Measurements from ENCODE around the gene DUT. TPM values are rescaled to one million over a fixed set of nuclear protein-coding genes. Genes with fewer than 3 reads are reported as not detected.

DUT gene
- total and polyA plus RNA-seq, 9 of the 15 experiments (the other 6 are each of a cell fraction or from before 2014, with no cell fraction given), result 13.9 to 235 (median 94.9) TPM

GRCh38 chr15:48340111-48340510, 8.9 kb downstream of the DUT start:
- BruUV-seq (replicated peaks), result no TSS peak
- Histone ChIP-seq H3K4me2 (ENCODE audit: insufficient read depth, low read length) (no peak overlapping the region), H3K9ac (ENCODE audit: insufficient read depth in 1 of 2, low read depth in 2 of 2, low read length in 2 of 2) (no peak overlapping the region), H3K27ac (ENCODE audit: extremely low read depth, low read depth, low read length) (no peak overlapping the region), H3K36me3 (ENCODE audit: control insufficient read depth, insufficient read depth, low read length) (peaks cover 79% of the 10 kb centered on the region), H4K20me1 (replicated peaks; ENCODE audit: control insufficient read depth, insufficient read depth, low read length) (no peaks in the 10 kb centered on the region; the same call in 1 of the 2 replicates), H3K27me3 (ENCODE audit: control insufficient read depth in 2 of 2, insufficient read depth in 2 of 2, low read length in 2 of 2) (no peaks in the 10 kb centered on the region), H3K4me1 (replicated peaks in 1 of 2; ENCODE audit: control insufficient read depth in 2 of 2, insufficient read depth in 2 of 2, low read length in 2 of 2) (no peaks in the 10 kb centered on the region; a peak in 3 of 5 replicates), H3K79me2 (ENCODE audit: control insufficient read depth, insufficient read depth, low read length) (peaks cover 32% of the 10 kb centered on the region; the same call in 2 of the 3 replicates), H3K9me3 (replicated peaks; ENCODE audit: control insufficient read depth, insufficient read depth, low read depth, low read length) (no peaks in the 10 kb centered on the region), H2AFZ (ENCODE audit: low read depth, low read length) (no peak overlapping the region), H3K4me3 (no peak overlapping the region), H3K9me1 (ENCODE audit: control insufficient read depth, insufficient read depth, low read length) (no peaks in the 10 kb centered on the region)
- intact Hi-C loops (cut with micrococcal nuclease), result no loop called here
- FAIRE-seq (no peak), ATAC-seq (no peak), DNase-seq (ENCODE audit: extremely low read depth in 1 of 4, low spot score in 3 of 4) (no peak)
- POLR2A ChIA-PET, result interaction anchor here (0.6 to 1.9 kb wide), 2 partner anchors 7 to 698 kb away, joined by 3 to 4 read pairs; no protein-coding TSS in a partner anchor
- in situ Hi-C loops (cut with MboI), result no loop called here
- CTCF ChIA-PET (ENCODE audit: low intra/inter-chr PET ratio), result no interaction called here
- 92% methylated on average over 4 of the region's 4 CpGs for WGBS (ENCODE audit: insufficient coverage, low coverage, missing lambda C conversion rate)
- TF ChIP-seq FOXM1 (IDR thresholded peaks at IDR 0.05; ENCODE audit: low read depth), result no peak
- no peak for TF ChIP-seq FOXM1 (CRISPR knock-in tag; IDR thresholded peaks at IDR 0.05; ENCODE audit: low read depth)
- TF ChIP-seq, protein P1, sequence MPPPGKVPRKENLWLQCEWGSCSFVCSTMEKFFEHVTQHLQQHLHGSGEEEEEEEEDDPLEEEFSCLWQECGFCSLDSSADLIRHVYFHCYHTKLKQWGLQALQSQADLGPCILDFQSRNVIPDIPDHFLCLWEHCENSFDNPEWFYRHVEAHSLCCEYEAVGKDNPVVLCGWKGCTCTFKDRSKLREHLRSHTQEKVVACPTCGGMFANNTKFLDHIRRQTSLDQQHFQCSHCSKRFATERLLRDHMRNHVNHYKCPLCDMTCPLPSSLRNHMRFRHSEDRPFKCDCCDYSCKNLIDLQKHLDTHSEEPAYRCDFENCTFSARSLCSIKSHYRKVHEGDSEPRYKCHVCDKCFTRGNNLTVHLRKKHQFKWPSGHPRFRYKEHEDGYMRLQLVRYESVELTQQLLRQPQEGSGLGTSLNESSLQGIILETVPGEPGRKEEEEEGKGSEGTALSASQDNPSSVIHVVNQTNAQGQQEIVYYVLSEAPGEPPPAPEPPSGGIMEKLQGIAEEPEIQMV (tag; conservative IDR thresholded peaks at IDR 0.05; ENCODE audit: low read depth), result no peak
- TF ChIP-seq TAF15 (IDR thresholded peaks at IDR 0.05; ENCODE audit: low read depth, low read length), result no peak
- no peak for TF ChIP-seq RBFOX2 (IDR thresholded peaks at IDR 0.05; ENCODE audit: low read depth, low read length)
- TF ChIP-seq, protein P2, sequence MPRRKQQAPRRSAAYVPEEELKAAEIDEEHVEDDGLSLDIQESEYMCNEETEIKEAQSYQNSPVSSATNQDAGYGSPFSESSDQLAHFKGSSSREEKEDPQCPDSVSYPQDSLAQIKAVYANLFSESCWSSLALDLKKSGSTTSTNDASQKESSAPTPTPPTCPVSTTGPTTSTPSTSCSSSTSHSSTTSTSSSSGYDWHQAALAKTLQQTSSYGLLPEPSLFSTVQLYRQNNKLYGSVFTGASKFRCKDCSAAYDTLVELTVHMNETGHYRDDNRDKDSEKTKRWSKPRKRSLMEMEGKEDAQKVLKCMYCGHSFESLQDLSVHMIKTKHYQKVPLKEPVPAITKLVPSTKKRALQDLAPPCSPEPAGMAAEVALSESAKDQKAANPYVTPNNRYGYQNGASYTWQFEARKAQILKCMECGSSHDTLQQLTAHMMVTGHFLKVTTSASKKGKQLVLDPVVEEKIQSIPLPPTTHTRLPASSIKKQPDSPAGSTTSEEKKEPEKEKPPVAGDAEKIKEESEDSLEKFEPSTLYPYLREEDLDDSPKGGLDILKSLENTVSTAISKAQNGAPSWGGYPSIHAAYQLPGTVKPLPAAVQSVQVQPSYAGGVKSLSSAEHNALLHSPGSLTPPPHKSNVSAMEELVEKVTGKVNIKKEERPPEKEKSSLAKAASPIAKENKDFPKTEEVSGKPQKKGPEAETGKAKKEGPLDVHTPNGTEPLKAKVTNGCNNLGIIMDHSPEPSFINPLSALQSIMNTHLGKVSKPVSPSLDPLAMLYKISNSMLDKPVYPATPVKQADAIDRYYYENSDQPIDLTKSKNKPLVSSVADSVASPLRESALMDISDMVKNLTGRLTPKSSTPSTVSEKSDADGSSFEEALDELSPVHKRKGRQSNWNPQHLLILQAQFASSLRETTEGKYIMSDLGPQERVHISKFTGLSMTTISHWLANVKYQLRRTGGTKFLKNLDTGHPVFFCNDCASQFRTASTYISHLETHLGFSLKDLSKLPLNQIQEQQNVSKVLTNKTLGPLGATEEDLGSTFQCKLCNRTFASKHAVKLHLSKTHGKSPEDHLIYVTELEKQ (CRISPR knock-in tag; IDR thresholded peaks at IDR 0.05), result no peak
- no peak for TF ChIP-seq ZNF639 (CRISPR knock-in tag; conservative IDR thresholded peaks at IDR 0.05 in 1 of 2, IDR thresholded peaks at IDR 0.05 in 1 of 2)
- no peak for TF ChIP-seq HDAC6 (IDR thresholded peaks at IDR 0.05; ENCODE audit: low read depth, low read length)
- no peak for TF ChIP-seq CCAR2 (IDR thresholded peaks at IDR 0.05; ENCODE audit: low read depth, low read length)
- no peak for TF ChIP-seq CBX2 (IDR thresholded peaks at IDR 0.05; ENCODE audit: insufficient read depth, low read length, poor library complexity, severe bottlenecking)

All from K562 (cell line).